AML-193 (cell line): ENCODE data around the gene ZC3H7A.
A peak's percentile ranks its signal among the peaks of the same experiment; 100 is the strongest.

Experiments
- DNase-seq, 2 experiments: peaks; one replicate each; lab custom pipeline; 2025; lab: John Stamatoyannopoulos, UW

The ZC3H7A gene

GRCh38 chr16:11737713-11738112 lies 59.3 kb downstream of the ZC3H7A start:
- DNase-seq = no peak

- DNase-seq = no peak
These were observed 60.2 kb downstream of the ZC3H7A start for GRCh38 chr16:11736903-11737302.

- DNase-seq = no peak
These were observed 61.3 kb downstream of the ZC3H7A start for GRCh38 chr16:11735787-11736186.

- no peak for DNase-seq
These were observed 62.4 kb downstream of the ZC3H7A start for GRCh38 chr16:11734653-11735043.

GRCh38 chr16:11734025-11734652 lies 62.9 kb downstream of the ZC3H7A start:
- no peak for DNase-seq

- DNase-seq = no peak
These were observed 65.8 kb downstream of the ZC3H7A start for GRCh38 chr16:11731222-11731621.

GRCh38 chr16:11729787-11730186 lies 67.3 kb downstream of the ZC3H7A start:
- DNase-seq = no peak

- DNase-seq = peak; percentile 20 to 24
These were observed 69.1 kb downstream of the ZC3H7A start for GRCh38 chr16:11727796-11728543.

GRCh38 chr16:11726008-11726407 lies 71.0 kb downstream of the ZC3H7A start:
- DNase-seq = no peak

GRCh38 chr16:11725457-11725856 lies 71.6 kb downstream of the ZC3H7A start:
- no peak for DNase-seq

GRCh38 chr16:11722468-11722808 lies 74.6 kb downstream of the ZC3H7A start:
- DNase-seq = no peak

GRCh38 chr16:11721781-11722467 lies 75.1 kb downstream of the ZC3H7A start:
- DNase-seq = no peak

- DNase-seq = no peak
These were observed 77.3 kb downstream of the ZC3H7A start for GRCh38 chr16:11719762-11720161.

- no peak for DNase-seq
These were observed 77.9 kb downstream of the ZC3H7A start for GRCh38 chr16:11719171-11719570.

- no peak for DNase-seq
These were observed 79.2 kb downstream of the ZC3H7A start for GRCh38 chr16:11717811-11718210.

- DNase-seq = no peak
These were observed 80.7 kb downstream of the ZC3H7A start for GRCh38 chr16:11716336-11716735.

- no peak for DNase-seq
These were observed 81.7 kb downstream of the ZC3H7A start for GRCh38 chr16:11715246-11715947.

GRCh38 chr16:11712122-11712521 lies 84.9 kb downstream of the ZC3H7A start:
- no peak for DNase-seq

GRCh38 chr16:11711662-11712061 lies 85.4 kb downstream of the ZC3H7A start:
- DNase-seq = no peak

- no peak for DNase-seq
These were observed 88.6 kb downstream of the ZC3H7A start for GRCh38 chr16:11708421-11708820.

GRCh38 chr16:11707679-11708197 lies 89.3 kb downstream of the ZC3H7A start:
- no peak for DNase-seq

- no peak for DNase-seq
These were observed 90.8 kb downstream of the ZC3H7A start for GRCh38 chr16:11706180-11706742.
